Astrocyte (in vitro differentiated cells and primary cell): Measurements from ENCODE around the gene POU3F1. TPM values are rescaled to one million over a fixed set of nuclear protein-coding genes. Genes with fewer than 3 reads are reported as not detected.

Experiments
- DNase-seq: peaks from one replicate; pipeline ENCODE4 v3.0.0-alpha.2; 2010; ENCODE audit warnings: low read depth
- FAIRE-seq: peaks from 2 replicates; lab custom pipeline; 2011; peaks lifted over from hg19 to GRCh38; lab: Jason Lieb, UNC
- H2AFZ ChIP-seq: 2 replicates; pipeline ENCODE4 v1.6.0; 2012; ENCODE audit warnings: low read depth, low read length, inconsistent platforms
- H3K27ac ChIP-seq: 2 replicates; pipeline ENCODE4 v1.5.1; 2011; ENCODE audit warnings: low read depth, low read length, inconsistent platforms
- H3K27me3 ChIP-seq: 2 replicates; pipeline ENCODE4 v1.6.0; 2011; ENCODE audit warnings: low read length, inconsistent platforms; ENCODE audit not compliant: insufficient read depth
- H3K36me3 ChIP-seq: 2 replicates; pipeline ENCODE4 v1.5.1; 2011; ENCODE audit warnings: low read length, inconsistent platforms; ENCODE audit not compliant: insufficient read depth
- H3K4me1 ChIP-seq: 2 replicates; pipeline ENCODE4 v1.5.1; 2011; ENCODE audit warnings: low read length, inconsistent platforms; ENCODE audit not compliant: insufficient read depth
- H3K4me2 ChIP-seq: 2 replicates; pipeline ENCODE4 v1.6.0; 2012; ENCODE audit warnings: low read length, inconsistent platforms
- H3K4me3 ChIP-seq: 2 replicates; pipeline ENCODE4 v1.5.1; 2011; ENCODE audit warnings: low read depth, mild to moderate bottlenecking, low read length, inconsistent platforms; ENCODE audit not compliant: insufficient read depth
- H3K79me2 ChIP-seq: 2 replicates; pipeline ENCODE4 v1.6.0; 2012; ENCODE audit warnings: mild to moderate bottlenecking, low read length, inconsistent platforms; ENCODE audit not compliant: insufficient read depth
- H3K9ac ChIP-seq: 2 replicates; pipeline ENCODE4 v1.6.0; 2012; ENCODE audit warnings: mild to moderate bottlenecking, low read length, inconsistent platforms
- H3K9me3 ChIP-seq: 2 replicates; pipeline ENCODE4 v1.5.1; 2012; ENCODE audit warnings: low read depth, mild to moderate bottlenecking, low read length, inconsistent platforms; ENCODE audit not compliant: insufficient read depth
- H4K20me1 ChIP-seq: 2 replicates; pipeline ENCODE4 v1.6.0; 2012; ENCODE audit warnings: low read length, inconsistent platforms; ENCODE audit not compliant: insufficient read depth
- H3K27ac Mint-ChIP-seq: one replicate; pipeline ENCODE4 v1.8.0; 2021; ENCODE audit warnings: mild to moderate bottlenecking, mixed read lengths; ENCODE audit not compliant: unreplicated experiment
- H3K27me3 Mint-ChIP-seq: one replicate; pipeline ENCODE4 v1.8.0; 2021; ENCODE audit warnings: low read depth, mixed read lengths; ENCODE audit not compliant: unreplicated experiment
- H3K36me3 Mint-ChIP-seq: one replicate; pipeline ENCODE4 v1.8.0; 2021; ENCODE audit warnings: low read depth, mixed read lengths; ENCODE audit not compliant: unreplicated experiment
- H3K4me1 Mint-ChIP-seq: one replicate; pipeline ENCODE4 v1.8.0; 2021; ENCODE audit warnings: low read depth, mixed read lengths; ENCODE audit not compliant: unreplicated experiment
- H3K4me3 Mint-ChIP-seq: one replicate; pipeline ENCODE4 v1.8.0; 2021; ENCODE audit warnings: mild to moderate bottlenecking, moderate library complexity, mixed read lengths; ENCODE audit not compliant: unreplicated experiment
- H3K9me3 Mint-ChIP-seq: one replicate; pipeline ENCODE4 v1.8.0; 2021; ENCODE audit warnings: mild to moderate bottlenecking, mixed read lengths; ENCODE audit not compliant: unreplicated experiment
- EZH2 ChIP-seq: IDR thresholded peaks from 2 replicates; pipeline ENCODE4 v1.6.1; 2012; ENCODE audit warnings: mild to moderate bottlenecking, low read length, inconsistent platforms; ENCODE audit not compliant: insufficient read depth
- total RNA-seq: library from RNA; stranded (reverse); gene quantifications from 2 replicates; pipeline ENCODE4 v1.2.1, GENCODE V29; 2021
- TF ChIP-seq, protein P1 (sequence below): IDR thresholded peaks from 2 replicates; pipeline ENCODE4 v1.5.1; 2011; ENCODE audit warnings: low read depth, mild to moderate bottlenecking, inconsistent platforms, low read length, moderate library complexity; ENCODE audit not compliant: insufficient read depth

The POU3F1 gene
- total RNA-seq, 1 donor from 2014 or later = 2.3 TPM

DNA sequence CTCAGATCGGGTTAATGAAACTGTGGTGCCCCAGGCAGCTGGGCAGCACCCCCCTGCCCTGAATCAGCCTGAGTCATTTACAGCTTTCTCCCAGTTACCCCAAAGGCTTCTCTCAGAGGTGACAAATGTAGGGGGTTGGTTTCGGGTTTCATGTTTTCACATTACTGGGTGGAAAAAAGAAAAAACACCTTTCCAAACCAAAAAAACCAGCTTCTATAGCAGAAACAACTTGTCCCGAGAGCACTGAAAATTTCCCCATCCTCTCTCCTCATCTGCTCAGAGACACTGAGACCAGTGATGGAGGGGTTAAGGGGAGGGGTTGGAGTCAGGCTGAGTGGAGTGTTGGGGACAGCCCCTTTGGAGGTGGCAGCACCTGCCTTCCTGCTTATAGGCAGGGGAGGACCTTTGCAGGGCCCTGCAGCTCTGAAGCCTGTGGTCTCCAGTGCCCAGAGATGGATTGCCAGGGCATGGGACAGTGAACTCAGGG, 18.4 kb downstream of the POU3F1 start:
- no peak overlapping the region for H2AFZ ChIP-seq
- no peak overlapping the region for H3K9ac ChIP-seq
- no peak overlapping the region for H3K4me3 Mint-ChIP-seq
- no peaks in the 10 kb centered on the region for H3K9me3 Mint-ChIP-seq
- no peak overlapping the region for H3K27ac ChIP-seq
- H3K27ac Mint-ChIP-seq = peak overlapping the region; percentile 80
- H3K4me2 ChIP-seq = no peak overlapping the region
- FAIRE-seq = no peak
- no peaks in the 10 kb centered on the region for H3K9me3 ChIP-seq
- peaks cover 8% of the 10 kb centered on the region for H3K36me3 Mint-ChIP-seq
- no peak for DNase-seq
- H3K4me3 ChIP-seq = no peak overlapping the region
- H3K4me1 Mint-ChIP-seq = peaks cover 39% of the 10 kb centered on the region
- TF ChIP-seq, protein P1, sequence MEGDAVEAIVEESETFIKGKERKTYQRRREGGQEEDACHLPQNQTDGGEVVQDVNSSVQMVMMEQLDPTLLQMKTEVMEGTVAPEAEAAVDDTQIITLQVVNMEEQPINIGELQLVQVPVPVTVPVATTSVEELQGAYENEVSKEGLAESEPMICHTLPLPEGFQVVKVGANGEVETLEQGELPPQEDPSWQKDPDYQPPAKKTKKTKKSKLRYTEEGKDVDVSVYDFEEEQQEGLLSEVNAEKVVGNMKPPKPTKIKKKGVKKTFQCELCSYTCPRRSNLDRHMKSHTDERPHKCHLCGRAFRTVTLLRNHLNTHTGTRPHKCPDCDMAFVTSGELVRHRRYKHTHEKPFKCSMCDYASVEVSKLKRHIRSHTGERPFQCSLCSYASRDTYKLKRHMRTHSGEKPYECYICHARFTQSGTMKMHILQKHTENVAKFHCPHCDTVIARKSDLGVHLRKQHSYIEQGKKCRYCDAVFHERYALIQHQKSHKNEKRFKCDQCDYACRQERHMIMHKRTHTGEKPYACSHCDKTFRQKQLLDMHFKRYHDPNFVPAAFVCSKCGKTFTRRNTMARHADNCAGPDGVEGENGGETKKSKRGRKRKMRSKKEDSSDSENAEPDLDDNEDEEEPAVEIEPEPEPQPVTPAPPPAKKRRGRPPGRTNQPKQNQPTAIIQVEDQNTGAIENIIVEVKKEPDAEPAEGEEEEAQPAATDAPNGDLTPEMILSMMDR = no peak
- no peak for TF ChIP-seq EZH2
- H3K27me3 ChIP-seq = no peaks in the 10 kb centered on the region
- peaks cover 23% of the 10 kb centered on the region for H4K20me1 ChIP-seq
- H3K27me3 Mint-ChIP-seq = no peaks in the 10 kb centered on the region
- peaks cover 26% of the 10 kb centered on the region for H3K4me1 ChIP-seq
- H3K36me3 ChIP-seq = peaks cover 25% of the 10 kb centered on the region
- H3K79me2 ChIP-seq = no peaks in the 10 kb centered on the region

GRCh38 chr1:38027201-38028104, 19.1 kb downstream of the POU3F1 start:
- Histone ChIP-seq H3K9ac (no peak overlapping the region), H4K20me1 (peaks cover 27% of the 10 kb centered on the region), H3K79me2 (no peaks in the 10 kb centered on the region), H3K4me1 (peaks cover 26% of the 10 kb centered on the region), H3K36me3 (peaks cover 32% of the 10 kb centered on the region), H3K9me3 (no peaks in the 10 kb centered on the region), H2AFZ (no peak overlapping the region), H3K4me2 (no peak overlapping the region), H3K4me3 (no peak overlapping the region), H3K27me3 (no peaks in the 10 kb centered on the region), H3K27ac (no peak overlapping the region)
- FAIRE-seq = no peak
- Mint-ChIP-seq H3K36me3 (peaks cover 8% of the 10 kb centered on the region), H3K4me3 (no peak overlapping the region), H3K4me1 (peaks cover 39% of the 10 kb centered on the region), H3K9me3 (no peaks in the 10 kb centered on the region), H3K27me3 (no peaks in the 10 kb centered on the region), H3K27ac (peak overlapping the region; percentile 66)
- DNase-seq = no peak
- TF ChIP-seq, protein P1 = no peak
- TF ChIP-seq EZH2 = no peak
